HepG2 (cell line): Measurements from ENCODE around the gene FAM167B. TPM values are rescaled to one million over a fixed set of nuclear protein-coding genes. Genes with fewer than 3 reads are reported as not detected.
A peak's percentile ranks its signal among the peaks of the same experiment; 100 is the strongest.

Source experiments
- ATAC-seq: fragments of 200-7000 bp; cut with Tn5 transposase; 3 replicates; pipeline ENCODE4 v1.9.1; 2020; ENCODE audit warnings: mild to moderate bottlenecking, moderate library complexity
- BruUV-seq: library from RNA; stranded (reverse); fragments of 400-500 nt; replicated peaks from 2 replicates; lab custom pipeline; 2021; lab: Mats Ljungman, UMichigan
- CTCF ChIA-PET: fragments of 300-600 bp; formaldehyde crosslinking; extraction: SDS; loops from one replicate; lab custom pipeline; 2021; ENCODE audit warnings: low total read pairs, inconsistent platforms, low intra/inter-chr PET ratio; lab: Yijun Ruan, JAX
- POLR2A ChIA-PET: fragments of 350-600 bp; sonication (Branson Sonifier 250); formaldehyde crosslinking; loops from one replicate; lab custom pipeline; 2020; ENCODE audit warnings: antibody characterized with exemption, inconsistent platforms; lab: Yijun Ruan, JAX
- DNase-seq: peaks from one replicate; pipeline ENCODE4 v3.0.0-alpha.2; 2015; ENCODE audit warnings: low spot score
- FAIRE-seq: peaks from 3 replicates; lab custom pipeline; 2011; peaks lifted over from hg19 to GRCh38; lab: Jason Lieb, UNC
- H2AFZ ChIP-seq: one replicate; pipeline ENCODE4 v1.6.1; 2011; ENCODE audit warnings: low read length, inconsistent platforms
- H3K27ac ChIP-seq: fragments of 300-600 bp; 3 replicates; pipeline ENCODE4 v1.8.0; 2011; ENCODE audit warnings: mixed run types, mild to moderate bottlenecking, mixed read lengths, low read length, inconsistent platforms; ENCODE audit not compliant: insufficient read depth; ENCODE audit errors: extremely low read length
- H3K27me3 ChIP-seq, 2 experiments: fragments of 200-600 bp in 1 of 2; 2 replicates in 1 of 2; 3 replicates in 1 of 2; pipeline versions ENCODE4 v1.6.0 to v1.8.0; 2011; ENCODE audit warnings: low read length in 2 of 2, mild to moderate bottlenecking in 2 of 2, moderate library complexity in 2 of 2, inconsistent platforms in 1 of 2; ENCODE audit not compliant: insufficient read depth in 2 of 2, control insufficient read depth in 1 of 2
- H3K36me3 ChIP-seq, 2 experiments: fragments of 200-600 bp in 1 of 2; replicated peaks in 1 of 2; 2 replicates in 1 of 2; 3 replicates in 1 of 2; pipeline versions ENCODE4 v1.5.1 to v1.8.0; 2011; ENCODE audit warnings: low read length in 2 of 2, inconsistent platforms in 1 of 2; ENCODE audit not compliant: insufficient read depth in 2 of 2, control insufficient read depth in 1 of 2
- H3K4me1 ChIP-seq: 2 replicates; pipeline ENCODE4 v1.5.1; 2012; ENCODE audit warnings: low read length, inconsistent platforms; ENCODE audit not compliant: insufficient read depth
- H3K4me2 ChIP-seq: 2 replicates; pipeline ENCODE4 v1.6.0; 2011; ENCODE audit warnings: low read depth, low read length, inconsistent platforms
- H3K4me3 ChIP-seq, 3 experiments: fragments of 200-600 bp in 1 of 3; sonication (generic), shearing (Covaris generic) in 1 of 3; replicated peaks in 1 of 3; 2 replicates each; pipeline ENCODE4 v1.5.1; 2011 to 2016; ENCODE audit warnings: low read length in 3 of 3, inconsistent platforms in 2 of 3, low read depth in 2 of 3, mild to moderate bottlenecking in 2 of 3, control low read depth in 1 of 3, mixed read lengths in 1 of 3; ENCODE audit not compliant: insufficient read depth in 1 of 3
- H3K79me2 ChIP-seq: one replicate; pipeline ENCODE4 v1.6.1; 2011; ENCODE audit warnings: low read length, inconsistent platforms; ENCODE audit not compliant: insufficient read depth
- H3K9ac ChIP-seq: 2 replicates; pipeline ENCODE4 v1.6.0; 2011; ENCODE audit warnings: mild to moderate bottlenecking, low read depth, low read length, inconsistent platforms; ENCODE audit not compliant: insufficient read depth
- H3K9me3 ChIP-seq: 2 replicates; pipeline ENCODE4 v1.5.1; 2012; ENCODE audit warnings: mild to moderate bottlenecking, low read length
- H4K20me1 ChIP-seq: 2 replicates; pipeline ENCODE4 v1.6.0; 2011; ENCODE audit warnings: inconsistent platforms, mild to moderate bottlenecking, low read length, moderate library complexity; ENCODE audit not compliant: insufficient read depth
- ARNT ChIP-seq: fragments of 450-650 bp; IDR thresholded peaks from 2 replicates; pipeline ENCODE4 v1.6.1; 2017
- DMAP1 ChIP-seq: IDR thresholded peaks from 2 replicates; pipeline ENCODE4 v1.6.1; 2016
- HNRNPL ChIP-seq: fragments of 200-400 bp; formaldehyde crosslinking; IDR thresholded peaks from 2 replicates; pipeline ENCODE4 v1.6.1; 2017; ENCODE audit warnings: mild to moderate bottlenecking, low read depth, low read length
- MYC ChIP-seq: sonication (generic); formaldehyde crosslinking; IDR thresholded peaks from 2 replicates; pipeline ENCODE4 v1.9.0; 2021; ENCODE audit warnings: missing genetic modification reagents, borderline replicate concordance
- ZNF589 ChIP-seq: sonication (generic); formaldehyde crosslinking; conservative IDR thresholded peaks from 2 replicates; pipeline ENCODE4 v1.8.0; 2022; ENCODE audit warnings: mild to moderate bottlenecking, moderate library complexity, missing genetic modification reagents
- WGBS: methylation state at CpG from one replicate; pipeline ENCODE4 v1.1.6; 2017; ENCODE audit warnings: low lambda C conversion rate; 5-methylcytosine and 5-hydroxymethylcytosine counted together
- in situ Hi-C: cut with HindIII; loops from 2 replicates; pipeline ENCODE4 v1.10.0; 2017; ENCODE audit warnings: low pct_unique_long_range_greater_than_20kb; ENCODE audit not compliant: extremely low pct_ligation_motif_present
- intact Hi-C: fragments of 100-400 bp; cut with micrococcal nuclease; formaldehyde crosslinking; loops from one replicate; pipeline ENCODE4 v1.10.0; 2022; ENCODE audit not compliant: unreplicated experiment
- polyA plus RNA-seq, 8 experiments: library from polyadenylated mRNA; depleted of rRNA in 3 of 8; stranded (reverse) in 7 of 8; unstranded in 1 of 8; fragments of >200 nt; fragmentation: Illumina TruSeq in 4 of 8; extraction: Trizol in 4 of 8; gene quantifications; 2 replicates each; pipeline versions ENCODE4 v1.2.1 to v1.2.3, GENCODE V29; 2011 to 2016; ENCODE audit warnings: low read depth in 4 of 8, missing spikeins in 1 of 8, mixed read lengths in 1 of 8; ENCODE audit not compliant: insufficient read depth in 1 of 8
- total RNA-seq, 5 experiments: library from RNA; depleted of rRNA; stranded (reverse); fragments of >200 nt; fragmentation: Illumina TruSeq; extraction: Trizol; gene quantifications; 2 replicates each; pipeline ENCODE4 v1.2.3, GENCODE V29; 2016; ENCODE audit warnings: low read depth in 1 of 5

The FAM167B gene
- total and polyA plus RNA-seq, 2 of the 13 experiments (the other 11 are each of a cell fraction or from before 2014, with no cell fraction given): 0.15 to 0.70 TPM

DNA sequence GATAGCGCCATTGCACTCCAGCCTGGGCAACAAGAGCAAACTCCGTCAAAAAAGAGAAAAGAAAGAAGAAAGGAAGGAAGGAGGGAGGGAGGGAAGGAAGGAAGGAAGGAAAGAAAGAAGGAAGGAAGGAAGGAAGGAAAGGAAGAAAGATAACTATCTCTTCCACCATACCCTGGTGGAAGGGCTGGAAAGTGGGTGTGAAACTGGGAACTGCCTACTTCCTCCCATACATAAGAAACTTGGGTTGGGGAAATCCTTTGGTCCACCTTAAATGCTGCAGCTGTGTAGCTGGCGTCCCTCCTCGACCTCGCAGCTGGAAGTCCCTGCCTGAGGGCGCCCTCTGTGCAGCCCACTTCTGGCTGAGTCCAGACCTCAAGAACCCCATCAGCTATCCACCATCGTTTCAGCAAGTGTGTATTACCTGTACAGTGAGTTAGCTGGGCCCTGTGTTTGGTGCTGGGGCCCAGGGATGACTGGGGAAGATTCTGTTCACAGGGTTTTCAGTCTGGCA, 4.6 kb upstream of the FAM167B start (continued):
- no peak for TF ChIP-seq ZNF589 (CRISPR knock-in tag)
- TF ChIP-seq, all 625 proteins: peak for 15

DNA sequence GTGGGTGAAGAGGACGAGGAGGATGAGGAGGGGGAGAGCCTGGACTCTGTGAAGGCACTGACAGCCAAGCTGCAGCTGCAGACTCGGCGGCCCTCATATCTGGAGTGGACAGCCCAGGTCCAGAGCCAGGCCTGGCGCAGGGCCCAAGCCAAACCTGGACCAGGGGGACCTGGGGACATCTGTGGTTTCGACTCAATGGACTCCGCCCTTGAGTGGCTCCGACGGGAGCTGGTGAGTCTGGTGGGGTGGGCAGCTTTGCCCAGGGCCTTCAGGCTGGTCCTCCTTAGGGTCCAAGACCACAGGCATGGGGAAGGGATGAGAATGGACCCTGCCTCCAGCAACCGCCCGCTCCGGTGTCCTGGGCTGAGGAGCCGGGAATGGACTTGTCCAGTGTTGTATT, 430 bp downstream of the FAM167B start:
- CTCF ChIA-PET: interaction anchor here (1.3 kb wide), 1 partner anchor 32 kb away, joined by 8 read pairs; no protein-coding TSS in a partner anchor

More for the DNA sequence above, 430 bp downstream of the FAM167B start:
- peak; percentile 8; the same call in 2 of the 3 replicates for ATAC-seq
- peak overlapping the region; percentile 30; the same call in 1 of the 2 replicates for H3K9ac ChIP-seq
- intact Hi-C loops (no loop called here), in situ Hi-C loops (no loop called here)
- BruUV-seq: no TSS peak
- no peaks in the 10 kb centered on the region for H4K20me1 ChIP-seq
- WGBS: 14% methylated on average over 4 of the region's 12 CpGs
- H3K36me3 ChIP-seq: no peaks in the 10 kb centered on the region
- no peaks in the 10 kb centered on the region for H3K27me3 ChIP-seq
- peaks cover 83% of the 10 kb centered on the region for H3K4me1 ChIP-seq
- TF ChIP-seq HNRNPL (0 out of 2 replicates have a peak, but pooled peaks have one; percentile 21), ARNT (no peak), DMAP1 (CRISPR knock-in tag) (0 out of 2 replicates have a peak, but pooled peaks have one; percentile 4), MYC (CRISPR knock-in tag) (0 out of 2 replicates have a peak, but pooled peaks have one; percentile 4)
- no peaks in the 10 kb centered on the region for H3K79me2 ChIP-seq
- no peak for DNase-seq
- no peaks in the 10 kb centered on the region for H3K9me3 ChIP-seq
- H2AFZ ChIP-seq: peak overlapping the region; percentile 30
- H3K27ac ChIP-seq: no peak overlapping the region
- peak overlapping the region in 2 of 3 experiments; percentile 22 to 58; a peak in 3 of 6 replicates for H3K4me3 ChIP-seq
- POLR2A ChIA-PET: interaction anchor here (1.3 to 7.1 kb wide), 6 partner anchors 11 to 89 kb away, joined by 4 to 48 read pairs (median 15); partner anchors contain the start of genes HDAC1 and MARCKSL1
- FAIRE-seq: no peak
- H3K4me2 ChIP-seq: peak overlapping the region; percentile 72
